ENCODE data around the gene CNKSR3. TPM values are rescaled to one million over a fixed set of nuclear protein-coding genes. Genes with fewer than 3 reads are reported as not detected.

Gene CNKSR3
- total RNA-seq, 2 donors from 2014 or later: 9.3 to 13.2 TPM

DNA sequence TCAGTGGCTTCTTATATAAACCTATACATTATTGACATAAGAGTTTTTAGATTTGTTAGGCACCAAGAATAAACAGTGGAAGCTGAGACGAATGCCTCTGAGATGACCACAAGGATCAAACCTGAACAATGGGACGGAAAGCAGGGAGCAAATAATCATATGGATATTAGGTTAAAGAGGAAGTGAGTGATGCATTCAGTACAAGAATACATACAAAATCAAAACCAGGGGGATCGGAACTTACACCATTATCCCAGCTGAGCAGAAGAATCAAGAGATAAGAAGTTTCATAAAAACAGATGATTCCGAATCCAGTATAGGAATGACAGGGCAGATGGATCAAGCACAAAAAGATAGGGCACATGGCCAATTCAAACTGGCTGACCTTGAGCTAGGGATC lies 21.9 kb upstream of the CNKSR3 start:
- DNase-seq: no peak
- TF ChIP-seq CTCF (IDR thresholded peaks at IDR 0.05): no peak
- TF ChIP-seq POLR2A (IDR thresholded peaks at IDR 0.05): no peak
- Histone ChIP-seq H3K4me3 (no peak overlapping the region), H3K36me3 (replicated peaks in 1 of 2; ENCODE audit: insufficient read depth in 1 of 2, low read depth in 2 of 2) (no peaks in the 10 kb centered on the region), H3K27me3 (no peaks in the 10 kb centered on the region), H3K4me1 (peaks cover 2% of the 10 kb centered on the region), H3K27ac (no peak overlapping the region), H3K9me3 (no peaks in the 10 kb centered on the region)
- intact Hi-C loops (cut with DNase I): no loop called here
- no peak for ATAC-seq
- WGBS, 2 donors: 70 to 74% methylated on average over 4 of the region's 4 CpGs

GRCh38 chr6:154529957-154530356 lies 19.5 kb upstream of the CNKSR3 start:
- no peak overlapping the region for H3K4me3 ChIP-seq
- DNase-seq: no peak
- no peak for TF ChIP-seq CTCF (IDR thresholded peaks at IDR 0.05)
- TF ChIP-seq POLR2A (IDR thresholded peaks at IDR 0.05): no peak
- H3K27ac ChIP-seq: no peak overlapping the region
- WGBS, 2 donors: 89 to 90% methylated on average over 6 of the region's 6 CpGs
- H3K36me3 ChIP-seq (replicated peaks in 1 of 2; ENCODE audit: insufficient read depth in 1 of 2, low read depth in 2 of 2): no peaks in the 10 kb centered on the region
- intact Hi-C loops (cut with DNase I): no loop called here
- no peaks in the 10 kb centered on the region for H3K4me1 ChIP-seq
- H3K27me3 ChIP-seq: no peaks in the 10 kb centered on the region
- ATAC-seq: no peak
- H3K9me3 ChIP-seq: no peaks in the 10 kb centered on the region

DNA sequence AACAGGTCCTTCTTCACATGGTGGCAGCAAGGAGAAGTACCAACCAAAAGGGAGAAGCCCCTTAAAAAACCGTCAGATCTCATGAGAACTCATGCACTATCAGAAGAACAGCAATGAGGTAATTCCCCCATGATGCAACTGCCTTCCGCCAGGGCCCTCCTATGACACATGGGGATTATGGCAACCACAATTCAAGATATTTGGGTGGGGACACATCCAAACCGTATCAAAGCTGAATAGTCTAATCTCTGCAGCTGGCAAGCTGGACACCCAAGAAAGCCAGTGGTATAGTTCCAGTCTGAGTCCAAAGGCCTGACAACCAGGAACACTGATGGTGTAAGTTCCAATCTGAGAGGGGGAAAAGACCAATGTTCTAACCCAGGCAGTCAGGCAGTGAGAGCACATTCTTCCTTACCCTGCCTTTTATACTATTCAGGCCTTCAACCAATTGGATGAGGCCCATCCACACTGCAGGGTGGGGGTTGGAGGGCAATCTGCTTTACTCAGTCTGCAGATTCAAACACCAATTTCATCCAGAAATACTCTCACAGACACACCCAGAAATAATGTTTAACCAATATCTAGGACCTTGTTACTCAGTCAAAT lies 17.9 kb upstream of the CNKSR3 start:
- Histone ChIP-seq H3K27ac (no peak overlapping the region), H3K27me3 (no peaks in the 10 kb centered on the region), H3K4me1 (no peaks in the 10 kb centered on the region), H3K4me3 (no peak overlapping the region), H3K36me3 (replicated peaks in 1 of 2; ENCODE audit: insufficient read depth in 1 of 2, low read depth in 2 of 2) (no peaks in the 10 kb centered on the region), H3K9me3 (no peaks in the 10 kb centered on the region)
- TF ChIP-seq POLR2A (IDR thresholded peaks at IDR 0.05) (no peak), CTCF (IDR thresholded peaks at IDR 0.05) (no peak)
- ATAC-seq: no peak
- no peak for DNase-seq
- 84 to 85% methylated on average over 3 of the region's 3 CpGs for WGBS, 2 donors
- intact Hi-C loops (cut with DNase I): no loop called here

DNA sequence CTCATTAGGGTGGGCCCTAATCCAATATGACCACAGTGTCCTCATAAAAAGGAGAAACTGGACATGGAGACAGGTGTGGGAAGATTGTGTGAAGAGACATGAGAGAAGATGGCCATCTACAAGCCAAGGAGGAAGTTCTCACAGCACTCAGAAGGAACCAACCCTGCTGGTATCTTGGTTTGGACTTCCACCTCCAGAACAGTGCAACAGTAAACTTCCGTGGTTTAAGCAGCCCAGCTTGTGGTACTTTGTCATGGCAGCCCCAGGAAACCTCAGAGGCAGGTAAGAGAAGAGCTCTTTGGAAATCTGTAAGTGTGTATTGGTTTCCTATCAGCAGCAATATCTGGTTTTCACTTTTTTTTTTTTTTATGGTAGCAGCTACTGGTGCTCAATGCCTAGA lies 16.5 kb upstream of the CNKSR3 start:
- TF ChIP-seq POLR2A (IDR thresholded peaks at IDR 0.05) (no peak), CTCF (IDR thresholded peaks at IDR 0.05) (no peak)
- ATAC-seq: no peak

DNA sequence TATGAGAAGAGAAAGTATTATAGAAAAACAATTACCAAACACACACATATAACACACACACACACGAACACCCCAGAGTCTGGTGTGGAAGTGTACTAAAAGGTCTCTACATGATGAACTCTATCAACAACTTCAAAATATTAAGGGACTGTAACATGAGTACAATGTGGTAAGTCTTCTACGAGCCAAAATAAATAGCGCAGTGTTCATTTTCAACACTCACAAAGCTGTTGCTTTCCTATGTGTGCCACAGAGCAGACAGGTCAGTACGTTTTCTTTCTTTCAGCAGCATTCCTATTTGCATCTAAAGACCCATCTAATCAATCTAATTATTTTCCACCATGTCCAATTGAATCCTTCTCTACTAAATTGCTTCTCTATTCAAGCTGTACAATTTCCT lies 12.1 kb upstream of the CNKSR3 start:
- Histone ChIP-seq H3K36me3 (replicated peaks in 1 of 2; ENCODE audit: insufficient read depth in 1 of 2, low read depth in 2 of 2) (no peaks in the 10 kb centered on the region), H3K9me3 (no peaks in the 10 kb centered on the region), H3K4me3 (no peak overlapping the region), H3K27me3 (no peaks in the 10 kb centered on the region), H3K27ac (no peak overlapping the region), H3K4me1 (peaks cover 10% of the 10 kb centered on the region)
- ATAC-seq (no peak), DNase-seq (no peak)
- TF ChIP-seq POLR2A (IDR thresholded peaks at IDR 0.05): no peak
- no peak for TF ChIP-seq CTCF (IDR thresholded peaks at IDR 0.05)
- 87 to 89% methylated on average over 4 of the region's 4 CpGs for WGBS, 2 donors
- intact Hi-C loops (cut with DNase I): no loop called here

More for the DNA sequence above, 16.5 kb upstream of the CNKSR3 start:
- Histone ChIP-seq H3K4me1 (no peaks in the 10 kb centered on the region), H3K4me3 (no peak overlapping the region), H3K36me3 (replicated peaks in 1 of 2; ENCODE audit: insufficient read depth in 1 of 2, low read depth in 2 of 2) (no peaks in the 10 kb centered on the region), H3K27me3 (no peaks in the 10 kb centered on the region), H3K9me3 (no peaks in the 10 kb centered on the region), H3K27ac (no peak overlapping the region)
- intact Hi-C loops (cut with DNase I): no loop called here
- no peak for DNase-seq
- 71 to 95% methylated on average over 1 of the region's 1 CpG for WGBS, 2 donors

Measured in body of pancreas (tissue), 4 donors.